Measurements from ENCODE around the gene CTDSP2. TPM values are rescaled to one million over a fixed set of nuclear protein-coding genes. Genes with fewer than 3 reads are reported as not detected.
"Not testable (repeated sequence)": the region's sequence is repeated elsewhere in the genome, so short reads cannot be mapped to it uniquely, and the experiment has no call there.

CTDSP2 gene
- total and polyA plus RNA-seq, 12 donors = 31.2 to 138 (median 82.7) TPM

DNA sequence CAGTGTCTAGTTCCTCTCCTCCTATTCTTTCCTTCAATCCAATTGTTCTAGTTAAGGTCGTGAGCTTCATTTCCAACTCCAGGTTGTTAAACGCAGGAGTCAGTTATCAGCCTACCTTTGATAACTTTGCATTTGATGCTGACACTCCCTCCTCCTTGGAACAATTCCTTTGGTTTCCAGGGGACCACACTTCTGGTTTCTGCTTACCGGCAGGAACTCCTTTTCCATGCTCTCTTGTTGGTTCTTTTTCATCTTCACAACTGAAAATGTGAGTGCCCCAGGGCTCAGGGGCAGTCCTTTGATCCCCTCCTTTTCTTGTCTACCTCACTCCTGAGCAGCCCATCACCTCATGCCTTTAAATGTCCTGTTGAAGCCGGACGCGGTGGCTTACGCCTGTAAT is 69.2 kb downstream of the CTDSP2 start:
- intact Hi-C loops (cut with DNase I) = no loop called here
- WGBS, 2 donors = 93% methylated on average over 7 of the region's 7 CpGs
- DNase-seq = no peak
- H3K4me1 ChIP-seq = peaks cover 2 to 42% (median 11%) of the 10 kb centered on the region in 9 donors
- no peak overlapping the region for H3K4me3 ChIP-seq
- H3K36me3 ChIP-seq = peaks cover 0 to 29% (median 0%) of the 10 kb centered on the region in 9 donors
- TF ChIP-seq, protein P1, sequence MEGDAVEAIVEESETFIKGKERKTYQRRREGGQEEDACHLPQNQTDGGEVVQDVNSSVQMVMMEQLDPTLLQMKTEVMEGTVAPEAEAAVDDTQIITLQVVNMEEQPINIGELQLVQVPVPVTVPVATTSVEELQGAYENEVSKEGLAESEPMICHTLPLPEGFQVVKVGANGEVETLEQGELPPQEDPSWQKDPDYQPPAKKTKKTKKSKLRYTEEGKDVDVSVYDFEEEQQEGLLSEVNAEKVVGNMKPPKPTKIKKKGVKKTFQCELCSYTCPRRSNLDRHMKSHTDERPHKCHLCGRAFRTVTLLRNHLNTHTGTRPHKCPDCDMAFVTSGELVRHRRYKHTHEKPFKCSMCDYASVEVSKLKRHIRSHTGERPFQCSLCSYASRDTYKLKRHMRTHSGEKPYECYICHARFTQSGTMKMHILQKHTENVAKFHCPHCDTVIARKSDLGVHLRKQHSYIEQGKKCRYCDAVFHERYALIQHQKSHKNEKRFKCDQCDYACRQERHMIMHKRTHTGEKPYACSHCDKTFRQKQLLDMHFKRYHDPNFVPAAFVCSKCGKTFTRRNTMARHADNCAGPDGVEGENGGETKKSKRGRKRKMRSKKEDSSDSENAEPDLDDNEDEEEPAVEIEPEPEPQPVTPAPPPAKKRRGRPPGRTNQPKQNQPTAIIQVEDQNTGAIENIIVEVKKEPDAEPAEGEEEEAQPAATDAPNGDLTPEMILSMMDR (IDR thresholded peaks at IDR 0.05) = no peak
- no peak for ATAC-seq
- no peaks in the 10 kb centered on the region for H3K27me3 ChIP-seq
- no peak overlapping the region for H3K27ac ChIP-seq
- no peaks in the 10 kb centered on the region for H3K9me3 ChIP-seq

DNA sequence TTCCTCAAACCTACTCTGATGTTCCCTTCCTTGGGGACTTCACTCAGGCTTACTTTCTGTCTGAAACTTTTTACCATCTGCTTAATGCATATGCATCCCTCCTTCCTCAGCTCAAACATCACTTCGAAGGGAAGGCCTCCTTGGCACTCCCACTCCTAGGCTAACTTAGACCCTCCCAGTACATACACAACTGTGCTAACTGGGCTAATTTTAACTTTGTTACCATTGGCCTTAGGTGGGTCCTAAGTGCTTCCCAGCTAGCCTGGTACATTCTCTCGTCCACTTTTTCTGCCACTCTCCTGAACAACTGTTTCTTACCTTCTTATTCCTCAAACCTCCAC is 70.3 kb downstream of the CTDSP2 start:
- Histone ChIP-seq H3K9me3 (no peaks in the 10 kb centered on the region), H3K36me3 (peaks cover 0 to 29% (median 0%) of the 10 kb centered on the region in 9 donors), H3K27me3 (no peaks in the 10 kb centered on the region), H3K4me1 (peaks cover 5 to 37% (median 14%) of the 10 kb centered on the region in 9 donors), H3K4me3 (no peak overlapping the region), H3K27ac (no peak overlapping the region)
- WGBS, 2 donors = 77 to 88% methylated on average over 2 of the region's 2 CpGs
- intact Hi-C loops (cut with DNase I) = no loop called here
- ATAC-seq (no peak), DNase-seq (no peak)
- TF ChIP-seq, protein P1 (IDR thresholded peaks at IDR 0.05) = no peak

DNA sequence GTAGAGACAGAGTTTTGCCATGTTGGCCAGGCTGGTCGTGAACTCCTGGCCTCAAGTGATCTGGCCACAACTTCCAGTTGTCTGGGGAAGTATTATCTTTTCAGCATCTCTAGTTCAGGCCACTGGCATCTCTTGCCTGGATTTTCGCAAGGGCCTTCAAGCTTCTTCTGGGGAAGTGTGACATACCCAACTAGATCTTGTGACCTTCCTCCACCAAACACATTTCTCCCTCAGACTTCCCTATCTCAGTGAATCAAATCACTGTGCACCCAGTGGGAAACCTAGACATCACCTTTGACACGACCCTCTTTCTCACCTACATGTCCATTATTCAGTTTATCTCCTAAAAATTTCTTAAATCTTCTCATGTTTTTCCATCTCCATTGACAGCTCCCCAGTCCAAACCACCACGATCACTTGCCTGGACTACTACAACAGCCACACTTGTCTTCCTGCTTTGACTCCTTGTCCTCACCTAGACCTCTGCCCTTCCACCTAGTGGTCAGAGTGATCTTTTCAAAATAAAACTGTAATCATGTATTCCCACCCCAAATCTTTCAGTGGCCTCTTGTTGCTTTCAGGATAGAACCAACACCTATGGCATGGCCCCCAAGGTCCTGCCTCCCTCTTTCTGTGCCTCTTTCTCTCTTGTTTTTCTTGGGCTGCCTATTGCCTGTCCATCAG is 70.8 kb downstream of the CTDSP2 start:
- DNase-seq (no peak), ATAC-seq (no peak)
- no peak overlapping the region for H3K27ac ChIP-seq
- WGBS, 2 donors = 81 to 84% methylated on average over 4 of the region's 4 CpGs
- no peaks in the 10 kb centered on the region for H3K9me3 ChIP-seq
- no peak overlapping the region for H3K4me3 ChIP-seq
- TF ChIP-seq, protein P1 (IDR thresholded peaks at IDR 0.05) = no peak
- peaks cover 0 to 28% (median 0%) of the 10 kb centered on the region in 9 donors for H3K36me3 ChIP-seq
- H3K4me1 ChIP-seq = peaks cover 5 to 37% (median 19%) of the 10 kb centered on the region in 9 donors
- no peaks in the 10 kb centered on the region for H3K27me3 ChIP-seq
- intact Hi-C loops (cut with DNase I) = no loop called here

DNA sequence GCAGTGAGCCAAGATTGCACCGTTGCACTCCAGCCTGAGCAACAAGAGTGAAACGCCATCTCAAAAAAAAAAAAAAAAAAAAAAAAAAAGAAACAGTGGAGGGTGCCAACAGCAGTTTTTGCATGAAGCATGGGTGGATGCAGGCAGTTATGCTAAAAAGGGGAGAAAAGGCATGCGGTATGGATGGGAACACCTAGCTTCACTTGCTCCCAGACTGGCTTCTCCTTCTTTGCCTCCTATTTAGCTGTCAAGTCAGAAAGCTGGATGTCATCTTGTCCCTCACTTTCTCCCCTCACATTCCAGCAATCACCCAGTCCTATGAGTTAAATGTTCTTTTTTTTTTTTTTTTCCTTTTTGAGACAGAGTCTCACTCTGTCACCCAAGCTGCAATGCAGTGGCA is 71.5 kb downstream of the CTDSP2 start:
- H3K4me3 ChIP-seq = no peak overlapping the region
- intact Hi-C loops (cut with DNase I) = no loop called here
- DNase-seq (no peak), ATAC-seq (no peak)
- peaks cover 5 to 31% (median 19%) of the 10 kb centered on the region in 9 donors for H3K4me1 ChIP-seq
- H3K9me3 ChIP-seq = no peaks in the 10 kb centered on the region
- 88 to 94% methylated on average over 3 of the region's 3 CpGs for WGBS, 2 donors
- peaks cover 0 to 28% (median 0%) of the 10 kb centered on the region in 9 donors for H3K36me3 ChIP-seq
- no peak overlapping the region for H3K27ac ChIP-seq
- H3K27me3 ChIP-seq = no peaks in the 10 kb centered on the region
- TF ChIP-seq, protein P1 (IDR thresholded peaks at IDR 0.05) = no peak

DNA sequence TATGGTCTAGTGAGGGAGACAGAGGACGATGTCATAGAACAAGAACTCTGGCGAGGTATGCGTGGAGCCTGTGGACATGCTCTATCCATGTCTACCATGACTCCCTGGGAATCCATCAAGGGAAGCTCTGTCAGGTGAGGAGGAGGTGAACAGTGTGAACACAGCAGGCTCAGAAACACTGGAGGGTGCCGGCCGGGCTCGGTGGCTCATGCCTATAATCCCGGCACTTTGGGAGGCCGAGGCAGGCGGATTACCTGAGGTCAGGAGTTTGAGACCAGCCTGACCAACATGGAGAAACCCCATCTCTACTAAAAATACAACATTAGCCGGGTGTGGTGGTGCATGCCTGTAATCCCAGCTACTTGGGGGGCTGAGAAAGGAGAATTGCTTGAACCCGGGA is 71.9 kb downstream of the CTDSP2 start:
- Histone ChIP-seq H3K36me3 (peaks cover 0 to 30% (median 0%) of the 10 kb centered on the region in 9 donors), H3K4me1 (peaks cover 5 to 30% (median 19%) of the 10 kb centered on the region in 9 donors)
- H3K27ac ChIP-seq; H3K4me3 ChIP-seq; DNase-seq; H3K9me3 ChIP-seq; intact Hi-C loops (cut with DNase I); H3K27me3 ChIP-seq; ATAC-seq: not testable (repeated sequence)
- WGBS, 2 donors = 94% methylated on average over 11 of the region's 11 CpGs

Measured in heart right ventricle (tissue), 16 donors.